Prostate gland (tissue), 2 donors: ENCODE data around the gene HIP1R.

ENCODE experiments used
- CTCF ChIP-seq, 4 experiments: fragments of 200-600 bp in 2 of 4; fragments of 450-650 bp in 2 of 4; sonication (generic) in 2 of 4; IDR thresholded peaks; 1 replicate in 3 of 4; 2 replicates in 1 of 4; pipeline ENCODE4 v1.5.1; 2016 to 2019; ENCODE audit warnings: antibody characterized with exemption in 4 of 4, mild to moderate bottlenecking in 2 of 4, moderate library complexity in 2 of 4
- POLR2AphosphoS5 ChIP-seq: sonication (generic); formaldehyde crosslinking; IDR thresholded peaks from one replicate; pipeline ENCODE4 v1.6.1; 2017; ENCODE audit warnings: antibody characterized with exemption

DNA sequence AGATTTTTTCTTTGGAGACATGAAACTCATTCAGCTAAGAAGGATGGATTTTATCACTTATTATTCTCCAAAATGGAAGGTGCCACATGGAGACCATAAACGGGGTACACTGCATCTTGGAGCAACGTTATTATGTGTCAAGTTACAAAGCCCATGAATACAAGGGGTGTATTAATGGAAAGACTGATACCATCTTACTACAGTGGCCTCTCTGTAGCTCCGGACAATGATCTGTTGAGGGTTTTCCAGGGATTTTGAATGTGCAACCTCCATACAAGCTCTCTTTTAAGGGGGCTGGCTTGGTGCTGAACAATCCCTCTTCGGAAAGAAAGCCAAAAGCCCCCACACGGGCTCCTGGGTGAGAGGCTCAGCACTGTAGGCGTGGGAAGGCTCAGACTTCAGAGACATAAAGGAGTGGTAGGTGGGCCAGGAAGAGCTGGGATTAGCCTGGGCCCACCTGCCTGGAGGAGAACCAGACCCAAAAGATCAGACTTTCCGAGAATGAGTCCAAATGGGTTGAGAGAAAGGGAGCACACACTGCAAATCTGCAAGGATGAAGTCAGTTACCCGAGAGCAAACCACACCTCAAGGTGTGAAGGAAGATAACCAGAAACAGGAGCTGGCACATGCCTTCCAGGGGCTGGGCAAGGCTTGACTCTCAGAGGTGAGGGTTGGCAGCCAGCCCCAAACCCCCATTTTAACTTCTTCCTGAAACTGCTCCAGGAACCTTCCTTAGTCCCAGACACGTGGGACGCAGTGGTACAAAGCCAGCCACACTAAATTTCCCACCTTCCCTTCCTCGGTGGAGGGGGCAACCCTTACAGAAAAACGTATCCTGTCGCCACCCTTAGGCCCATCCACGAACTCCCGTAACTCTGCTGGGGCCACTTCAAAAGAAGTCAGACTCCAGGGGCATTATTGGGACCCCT lies 59.2 kb downstream of the HIP1R start:
- TF ChIP-seq CTCF (IDR thresholded peaks at IDR 0.05) (no peak), POLR2AphosphoS5 (peak; percentile 27)
